GM12878 (cell line): ENCODE measurements around the gene EHF. TPM values are rescaled to one million over a fixed set of nuclear protein-coding genes. Genes with fewer than 3 reads are reported as not detected.
"Not testable (repeated sequence)": the region's sequence is repeated elsewhere in the genome, so short reads cannot be mapped to it uniquely, and the experiment has no call there.

Source experiments
- ATAC-seq: fragments of 200-7000 bp; cut with Tn5 transposase; 3 replicates; pipeline ENCODE4 v1.9.1; 2020; ENCODE audit warnings: mild to moderate bottlenecking, moderate library complexity
- BruUV-seq: library from RNA; stranded (reverse); fragments of 400-500 nt; replicated peaks from 2 replicates; lab custom pipeline; 2021; lab: Mats Ljungman, UMichigan
- CTCF ChIA-PET: fragments of 300-600 bp; sonication (Branson Sonifier 250); formaldehyde crosslinking; extraction: SDS; loops from one replicate; lab custom pipeline; 2021; ENCODE audit warnings: inconsistent platforms; lab: Yijun Ruan, JAX
- POLR2A ChIA-PET: fragments of 350-600 bp; formaldehyde crosslinking; extraction: SDS; loops from one replicate; lab custom pipeline; 2021; ENCODE audit warnings: inconsistent platforms; lab: Charles Lee
- RAD21 ChIA-PET: fragments of 300-600 bp; sonication (Branson Sonifier 250); formaldehyde crosslinking; loops from one replicate; lab custom pipeline; 2023; ENCODE audit warnings: antibody characterized with exemption; ENCODE audit not compliant: unreplicated experiment; lab: Charles Lee
- SMC1A ChIA-PET: fragments of 300-600 bp; sonication (Branson Sonifier 250); formaldehyde crosslinking; loops from one replicate; lab custom pipeline; 2023; ENCODE audit not compliant: unreplicated experiment, uncharacterized antibody; lab: Charles Lee
- DNase-seq: peaks from one replicate; pipeline ENCODE4 v3.0.0-alpha.2; 2011; ENCODE audit warnings: low read depth, low spot score
- FAIRE-seq: peaks from 3 replicates; lab custom pipeline; 2011; peaks lifted over from hg19 to GRCh38; lab: Jason Lieb, UNC
- H2AFZ ChIP-seq: 2 replicates; pipeline ENCODE4 v1.6.0; 2011; ENCODE audit warnings: low read depth, low read length, control low read depth; ENCODE audit not compliant: control insufficient read depth
- H3K27ac ChIP-seq: 2 replicates; pipeline ENCODE4 v1.5.1; 2011; ENCODE audit warnings: control low read depth; ENCODE audit not compliant: control insufficient read depth, insufficient read depth
- H3K27me3 ChIP-seq, 2 experiments: replicated peaks in 1 of 2; 2 replicates each; pipeline versions ENCODE4 v1.6.0 to v1.6.1; 2011; ENCODE audit warnings: low read length in 1 of 2; ENCODE audit not compliant: control insufficient read depth in 2 of 2, insufficient read depth in 2 of 2
- H3K36me3 ChIP-seq, 2 experiments: 2 replicates each; pipeline ENCODE4 v1.5.1; 2011; ENCODE audit warnings: low read length in 1 of 2; ENCODE audit not compliant: control insufficient read depth in 2 of 2, insufficient read depth in 2 of 2
- H3K4me1 ChIP-seq: 2 replicates; pipeline ENCODE4 v1.6.1; 2011; ENCODE audit warnings: mild to moderate bottlenecking, low read length, moderate library complexity, mixed read lengths; ENCODE audit not compliant: control insufficient read depth, insufficient read depth
- H3K4me2 ChIP-seq: 2 replicates; pipeline ENCODE4 v1.6.0; 2011; ENCODE audit warnings: control low read depth; ENCODE audit not compliant: control insufficient read depth, insufficient read depth
- H3K4me3 ChIP-seq: fragments of 200-600 bp; sonication (generic); 2 replicates; pipeline ENCODE4 v1.5.1; 2016
- H3K79me2 ChIP-seq: 2 replicates; pipeline ENCODE4 v1.6.0; 2011; ENCODE audit warnings: low read length; ENCODE audit not compliant: control insufficient read depth, insufficient read depth
- H3K9ac ChIP-seq: 2 replicates; pipeline ENCODE4 v1.8.0; 2011; ENCODE audit warnings: low read length, control low read depth, mixed read lengths; ENCODE audit not compliant: control insufficient read depth, insufficient read depth
- H3K9me3 ChIP-seq: replicated peaks from 3 replicates; pipeline ENCODE4 v1.5.1; 2011; ENCODE audit warnings: mild to moderate bottlenecking, low read length; ENCODE audit not compliant: control insufficient read depth, insufficient read depth
- H4K20me1 ChIP-seq: 2 replicates; pipeline ENCODE4 v1.6.0; 2011; ENCODE audit not compliant: control insufficient read depth, insufficient read depth
- ATF2 ChIP-seq: IDR thresholded peaks from 2 replicates; pipeline ENCODE4 v1.6.1; 2012; ENCODE audit warnings: low read length, inconsistent platforms
- EZH2 ChIP-seq: IDR thresholded peaks from 2 replicates; pipeline ENCODE4 v1.6.1; 2012; ENCODE audit warnings: low read depth, mild to moderate bottlenecking, control low read depth, inconsistent platforms, low read length, borderline replicate concordance; ENCODE audit not compliant: control insufficient read depth
- MEF2B ChIP-seq: fragments of 450-650 bp; IDR thresholded peaks from 2 replicates; pipeline ENCODE4 v1.6.1; 2018; ENCODE audit warnings: mild to moderate bottlenecking, moderate library complexity; ENCODE audit not compliant: partially characterized antibody, poor library complexity, severe bottlenecking
- NFYB ChIP-seq: IDR thresholded peaks from 2 replicates; pipeline ENCODE4 v1.6.1; 2011; ENCODE audit warnings: low read depth, mild to moderate bottlenecking, low read length, improper control_type of control experiment, moderate library complexity; ENCODE audit not compliant: insufficient read depth
- STAT3 ChIP-seq: IDR thresholded peaks from 2 replicates; pipeline ENCODE4 v1.6.1; 2011; ENCODE audit warnings: low read depth, low read length, improper control_type of control experiment
- TCF3 ChIP-seq: IDR thresholded peaks from 2 replicates; pipeline ENCODE4 v1.6.1; 2012; ENCODE audit warnings: low read depth, mild to moderate bottlenecking, low read length, borderline replicate concordance; ENCODE audit not compliant: insufficient read depth
- ZSCAN29 ChIP-seq: fragments of 450-650 bp; IDR thresholded peaks from 2 replicates; pipeline ENCODE4 v1.6.1; 2017; ENCODE audit warnings: mild to moderate bottlenecking, moderate library complexity
- ZZZ3 ChIP-seq: IDR thresholded peaks from 2 replicates; pipeline ENCODE4 v1.6.1; 2011; ENCODE audit warnings: low read depth; ENCODE audit not compliant: control insufficient read depth, insufficient read length
- WGBS: methylation state at CpG from one replicate; pipeline ENCODE4 v1.1.6; 2016; ENCODE audit warnings: low lambda C conversion rate; ENCODE audit not compliant: insufficient replicate concordance, insufficient coverage; ENCODE audit errors: missing lambda C conversion rate; 5-methylcytosine and 5-hydroxymethylcytosine counted together
- in situ Hi-C: fragments of 300-500 bp; cut with MboI; formaldehyde crosslinking; loops from 9 replicates; pipeline ENCODE4 v1.14.3; 2018; ENCODE audit warnings: mixed read lengths
- intact Hi-C: fragments of 100-400 bp; cut with micrococcal nuclease; formaldehyde crosslinking; loops from one replicate; pipeline ENCODE4 v1.14.2; 2022; ENCODE audit not compliant: unreplicated experiment
- polyA plus RNA-seq, 11 experiments: library from polyadenylated mRNA; depleted of rRNA in 4 of 11; unstranded in 6 of 11; stranded (reverse) in 5 of 11; fragments of >200 nt; fragmentation: Nextera tagmentation in 4 of 11; fragmentation: Illumina TruSeq in 1 of 11; extraction: Ambion mirVana in 4 of 11; extraction: Trizol in 1 of 11; gene quantifications; 1 replicate in 1 of 11; 2 replicates in 10 of 11; pipeline versions ENCODE4 v1.2.1 to v1.2.3, GENCODE V29; 2011 to 2016; ENCODE audit warnings: inconsistent platforms in 2 of 11, missing spikeins in 2 of 11, low read depth in 1 of 11
- total RNA-seq, 4 experiments: library from RNA; depleted of rRNA in 3 of 4; stranded (reverse); fragments of >200 nt in 3 of 4; fragmentation: Illumina TruSeq in 1 of 4; extraction: Trizol in 1 of 4; gene quantifications; 2 replicates each; pipeline versions ENCODE4 v1.2.1 to v1.2.3, GENCODE V29; 2013 to 2021

Gene EHF
- total and polyA plus RNA-seq, 10 of the 15 experiments (the other 5 are each of a cell fraction or from before 2014, with no cell fraction given) = 0.04 to 0.33 (median 0.06) TPM; not detected in 6

DNA sequence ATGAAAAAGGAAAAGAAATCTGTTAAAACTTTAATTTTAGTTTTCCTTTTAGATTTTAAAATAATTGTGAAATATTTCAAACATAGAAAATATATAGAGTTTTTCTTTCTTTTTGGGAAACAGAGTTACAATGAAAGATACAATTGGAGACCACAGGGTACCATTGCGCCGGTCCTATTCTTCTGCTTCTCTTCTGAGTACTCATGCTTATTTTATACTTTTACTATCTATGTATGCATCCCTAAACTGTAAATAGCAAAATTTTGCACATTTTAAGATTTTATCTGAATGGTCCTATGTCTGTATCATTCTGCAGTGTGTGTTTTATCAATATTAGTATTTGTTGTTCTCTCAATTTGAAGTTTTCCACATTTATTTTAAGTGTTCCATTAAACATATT is 65.0 kb downstream of the EHF start:
- Histone ChIP-seq H3K9ac (no peak overlapping the region), H3K36me3 (no peaks in the 10 kb centered on the region), H2AFZ (no peak overlapping the region)
- DNase-seq = no peak
- TF ChIP-seq TCF3 (no peak), ZSCAN29 (no peak), MEF2B (no peak), ZZZ3 (no peak), NFYB (no peak), ATF2 (no peak), STAT3 (no peak), EZH2 (no peak)
- TF ChIP-seq, all 136 proteins: peak for 0
- no peaks in the 10 kb centered on the region for H3K27me3 ChIP-seq
- no peaks in the 10 kb centered on the region for H3K79me2 ChIP-seq
- ChIA-PET SMC1A (no interaction called here), CTCF (no interaction called here), RAD21 (no interaction called here), POLR2A (no interaction called here)
- H3K4me3 ChIP-seq = no peak overlapping the region
- H3K4me2 ChIP-seq = no peak overlapping the region
- FAIRE-seq (no peak), ATAC-seq (no peak)
- H4K20me1 ChIP-seq = no peaks in the 10 kb centered on the region
- no peak overlapping the region for H3K27ac ChIP-seq
- intact Hi-C loops (no loop called here), in situ Hi-C loops (no loop called here)
- no peaks in the 10 kb centered on the region; the same call in 1 of the 2 replicates for H3K4me1 ChIP-seq
- 100% methylated on average over 2 of the region's 2 CpGs for WGBS
- no TSS peak for BruUV-seq
- no peaks in the 10 kb centered on the region for H3K9me3 ChIP-seq

DNA sequence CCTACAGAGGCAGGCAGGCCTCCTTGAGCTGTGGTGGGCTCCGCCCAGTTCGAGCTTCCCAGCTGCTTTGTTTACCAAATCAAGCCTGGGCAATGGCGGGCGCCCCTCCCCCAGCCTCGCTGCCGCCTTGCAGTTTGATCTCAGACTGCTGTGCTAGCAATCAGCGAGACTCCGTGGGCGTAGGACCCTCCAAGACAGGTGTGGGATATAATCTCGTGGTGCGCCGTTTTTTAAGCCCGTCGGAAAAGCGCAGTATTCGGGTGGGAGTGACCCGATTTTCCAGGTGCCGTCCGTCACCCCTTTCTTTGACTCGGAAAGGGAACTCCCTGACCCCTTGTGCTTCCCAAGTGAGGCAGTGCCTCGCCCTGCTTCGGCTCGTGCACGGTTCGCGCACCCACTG is 71.4 kb downstream of the EHF start:
- 43% methylated on average over 12 of the region's 26 CpGs for WGBS
- H3K27me3 ChIP-seq, H3K36me3 ChIP-seq, ATAC-seq, H4K20me1 ChIP-seq, in situ Hi-C loops, SMC1A ChIA-PET, H3K4me2 ChIP-seq, CTCF ChIA-PET, BruUV-seq, H3K79me2 ChIP-seq, H2AFZ ChIP-seq, H3K9me3 ChIP-seq, DNase-seq, POLR2A ChIA-PET, H3K4me3 ChIP-seq, H3K27ac ChIP-seq, H3K4me1 ChIP-seq, FAIRE-seq, intact Hi-C loops, H3K9ac ChIP-seq, RAD21 ChIA-PET: not testable (repeated sequence)
